Measurements from ENCODE around the gene FPR3.
"Not testable (repeated sequence)": the region's sequence is repeated elsewhere in the genome, so short reads cannot be mapped to it uniquely, and the experiment has no call there.

Gene FPR3, protein sequence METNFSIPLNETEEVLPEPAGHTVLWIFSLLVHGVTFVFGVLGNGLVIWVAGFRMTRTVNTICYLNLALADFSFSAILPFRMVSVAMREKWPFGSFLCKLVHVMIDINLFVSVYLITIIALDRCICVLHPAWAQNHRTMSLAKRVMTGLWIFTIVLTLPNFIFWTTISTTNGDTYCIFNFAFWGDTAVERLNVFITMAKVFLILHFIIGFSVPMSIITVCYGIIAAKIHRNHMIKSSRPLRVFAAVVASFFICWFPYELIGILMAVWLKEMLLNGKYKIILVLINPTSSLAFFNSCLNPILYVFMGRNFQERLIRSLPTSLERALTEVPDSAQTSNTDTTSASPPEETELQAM

DNA sequence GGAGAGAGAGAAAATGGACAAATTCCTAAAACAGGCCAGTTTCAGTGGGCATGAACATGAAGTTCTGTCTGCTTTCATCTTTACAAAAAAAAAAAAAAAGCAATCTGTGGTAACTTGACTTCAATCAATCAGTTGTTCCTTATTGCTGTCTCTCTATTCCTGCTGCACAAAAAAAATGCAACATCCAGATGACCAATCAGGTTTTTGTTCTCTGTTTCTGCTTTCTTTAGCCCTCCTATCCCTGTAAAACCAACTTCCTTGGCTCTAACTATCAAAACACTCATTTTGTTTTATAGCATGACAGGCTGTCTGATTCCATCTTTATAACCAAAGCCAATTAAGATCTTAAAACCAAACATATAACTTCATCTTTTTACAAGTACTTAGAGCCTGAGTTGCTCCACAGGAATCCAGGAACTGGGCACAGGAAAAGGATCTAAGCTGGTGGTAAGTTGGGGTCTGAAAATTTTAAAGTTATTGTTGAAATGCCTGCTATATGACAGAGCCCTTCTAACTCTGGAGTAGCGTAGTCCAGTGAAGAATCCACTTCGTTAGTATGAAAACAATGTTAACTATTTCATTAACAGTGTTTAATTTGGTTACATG lies at the start of gene FPR3:
TSS of gene FPR3 (plus strand) at position 273 of the 606 bp plus-strand sequence. CDS start 28,592 bp downstream, outside the sequence.
- DNase-seq (ENCODE audit: low spot score): no peak

DNA sequence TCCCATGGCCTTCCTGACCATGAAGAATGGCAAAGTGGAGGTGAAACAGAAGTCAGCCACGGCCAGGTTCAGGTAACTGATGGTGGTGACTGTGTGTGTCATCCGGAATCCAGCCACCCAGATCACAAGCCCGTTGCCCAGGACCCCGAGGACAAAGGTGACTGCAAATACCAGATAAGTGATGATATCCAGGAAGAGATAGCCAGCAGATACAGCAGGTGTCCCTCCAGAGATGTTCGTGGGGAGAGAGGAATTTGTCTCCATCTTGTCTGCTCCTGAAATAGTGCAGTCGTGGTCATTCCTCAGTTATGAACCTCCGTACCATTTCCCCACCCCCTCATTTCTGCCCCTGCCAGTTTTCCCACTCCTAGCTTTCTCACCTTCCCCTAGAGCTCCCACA lies 48.2 kb upstream of the FPR3 start:
- no peak for DNase-seq (ENCODE audit: low spot score)

DNA sequence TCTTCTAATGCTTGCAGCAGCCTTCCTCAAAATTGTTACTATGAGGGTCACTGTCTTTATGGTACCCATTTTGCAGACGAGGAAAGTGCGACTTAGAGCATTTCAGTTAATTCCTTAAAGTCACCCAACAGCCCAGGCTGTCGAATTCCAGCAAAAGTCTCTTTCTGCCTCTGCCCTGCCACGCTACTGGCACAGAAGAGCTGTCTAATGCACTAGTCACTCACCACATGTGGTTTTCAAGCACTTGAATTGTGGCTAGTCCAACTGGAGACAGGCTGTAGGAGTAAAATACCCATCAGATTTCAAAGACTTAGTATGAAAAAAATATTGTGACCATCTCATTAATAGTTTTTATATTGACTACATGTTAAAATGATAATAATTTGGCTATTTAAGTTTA lies 45.0 kb upstream of the FPR3 start:
- no peak for DNase-seq (ENCODE audit: low spot score)

DNA sequence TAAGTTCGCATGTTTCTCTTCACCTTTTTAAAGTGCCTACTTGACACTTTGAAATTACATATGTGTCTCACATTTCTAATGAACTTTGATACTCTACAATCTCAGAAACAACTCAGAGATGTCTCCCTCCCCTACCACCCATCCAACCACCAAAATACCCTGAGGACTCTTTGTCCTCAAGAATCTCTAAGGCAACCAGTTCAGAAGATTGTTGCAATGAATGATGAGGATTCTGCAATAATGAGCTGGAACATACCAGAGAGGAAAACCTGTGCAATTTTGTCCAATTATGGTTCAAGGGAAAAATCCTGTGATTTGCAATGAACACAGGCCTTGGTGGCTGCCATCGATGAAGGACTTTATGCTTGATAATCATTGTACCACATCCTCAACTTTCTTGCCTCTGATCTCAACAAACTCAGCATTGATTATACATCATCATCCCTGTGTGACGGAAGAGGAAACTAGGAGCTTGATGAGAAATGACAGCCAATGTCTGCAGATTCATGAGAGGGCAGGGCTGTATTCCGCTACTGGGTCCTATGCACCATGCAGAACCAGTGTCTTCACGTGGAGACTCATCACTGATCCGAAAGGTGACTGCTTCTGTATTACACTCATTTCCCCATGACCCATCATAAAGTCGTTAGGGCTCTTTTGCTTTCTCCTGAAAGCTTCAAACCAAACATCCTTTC lies 44.4 kb upstream of the FPR3 start:
- no peak for DNase-seq (ENCODE audit: low spot score)

DNA sequence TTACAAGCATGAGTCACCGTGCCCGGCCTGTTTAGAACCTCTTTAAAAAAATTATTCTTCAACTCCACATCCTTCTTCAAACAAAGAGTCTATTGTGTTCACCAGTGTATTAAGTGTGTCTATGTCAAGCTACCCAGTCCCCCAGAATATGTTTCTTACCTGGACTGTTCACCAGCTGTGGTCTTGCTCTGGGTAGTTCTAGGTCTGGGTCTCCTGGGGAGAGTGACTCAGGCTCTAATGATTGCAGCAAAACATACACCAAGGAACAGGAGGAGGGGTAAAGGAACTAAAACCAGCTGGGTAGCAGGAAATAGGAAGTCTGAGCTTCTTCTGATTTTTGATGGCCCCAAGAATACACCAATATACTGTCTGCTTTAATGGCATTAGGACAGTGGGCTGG lies 43.3 kb upstream of the FPR3 start, which contains the start of gene FPR1:
TSS of gene FPR1 (minus strand) at position 224 of the 400 bp plus-strand sequence. CDS start 4,884 bp downstream, outside the sequence.
- DNase-seq (ENCODE audit: low spot score): peak; percentile 12

DNA sequence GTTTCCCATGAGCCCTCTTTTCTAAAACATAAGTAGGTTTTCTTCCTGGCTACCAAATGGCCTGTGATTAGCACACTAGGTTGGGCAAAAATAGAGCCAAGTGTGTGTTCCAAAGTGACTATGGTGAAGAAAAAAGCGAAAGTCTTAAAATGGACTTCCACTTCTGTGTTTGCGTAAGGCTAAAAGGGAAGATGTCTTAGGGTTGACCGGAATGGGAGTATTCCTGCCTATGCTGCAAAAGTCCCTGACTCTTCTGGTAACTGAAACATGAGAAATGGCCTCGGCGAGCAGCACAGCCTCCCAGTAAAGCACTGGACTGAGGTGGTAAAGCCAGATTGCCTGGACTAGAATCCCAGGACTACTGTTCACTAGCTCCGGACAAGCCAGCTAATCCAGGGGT lies 40.8 kb upstream of the FPR3 start:
- peak; percentile 21 for DNase-seq (ENCODE audit: low spot score)

DNA sequence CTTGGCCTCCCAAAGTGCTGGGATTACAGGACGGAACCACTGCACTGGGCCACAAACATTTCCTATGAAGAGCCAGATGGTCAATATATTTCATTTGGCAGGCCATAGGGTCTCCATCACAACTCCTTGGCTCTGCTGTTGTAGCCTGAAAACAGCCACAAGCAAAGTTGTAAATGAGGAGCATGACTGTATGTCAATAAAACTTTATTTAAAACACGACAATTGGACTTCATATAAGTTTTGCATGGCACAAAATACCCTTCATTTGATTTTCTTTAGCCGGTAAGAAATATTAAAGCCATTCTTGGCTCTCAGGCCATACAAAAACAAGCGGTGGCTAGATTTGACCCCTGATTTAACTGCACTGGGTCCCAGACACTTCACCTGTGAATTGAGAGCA lies 40.2 kb upstream of the FPR3 start:
- no peak for DNase-seq (ENCODE audit: low spot score)

DNA sequence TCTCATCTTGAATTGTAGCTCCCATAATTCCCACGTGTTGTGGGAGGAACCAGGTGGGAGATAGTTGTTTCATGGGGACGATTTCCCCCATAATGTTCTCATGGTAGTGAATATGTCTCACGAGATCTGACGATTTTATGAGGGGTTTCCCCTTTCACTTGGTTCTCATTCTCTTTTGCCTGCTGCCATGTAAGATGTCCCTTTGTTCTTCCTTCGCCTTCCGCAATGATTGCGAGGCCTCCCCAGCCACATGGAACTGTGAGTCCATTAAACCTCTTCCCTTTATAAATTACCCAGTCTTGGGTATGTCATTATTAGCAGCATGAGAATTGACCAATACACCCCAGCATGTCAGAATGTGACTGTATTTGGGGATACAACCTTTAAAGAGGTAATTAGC lies 39.4 kb upstream of the FPR3 start:
- DNase-seq (ENCODE audit: low spot score): no peak

DNA sequence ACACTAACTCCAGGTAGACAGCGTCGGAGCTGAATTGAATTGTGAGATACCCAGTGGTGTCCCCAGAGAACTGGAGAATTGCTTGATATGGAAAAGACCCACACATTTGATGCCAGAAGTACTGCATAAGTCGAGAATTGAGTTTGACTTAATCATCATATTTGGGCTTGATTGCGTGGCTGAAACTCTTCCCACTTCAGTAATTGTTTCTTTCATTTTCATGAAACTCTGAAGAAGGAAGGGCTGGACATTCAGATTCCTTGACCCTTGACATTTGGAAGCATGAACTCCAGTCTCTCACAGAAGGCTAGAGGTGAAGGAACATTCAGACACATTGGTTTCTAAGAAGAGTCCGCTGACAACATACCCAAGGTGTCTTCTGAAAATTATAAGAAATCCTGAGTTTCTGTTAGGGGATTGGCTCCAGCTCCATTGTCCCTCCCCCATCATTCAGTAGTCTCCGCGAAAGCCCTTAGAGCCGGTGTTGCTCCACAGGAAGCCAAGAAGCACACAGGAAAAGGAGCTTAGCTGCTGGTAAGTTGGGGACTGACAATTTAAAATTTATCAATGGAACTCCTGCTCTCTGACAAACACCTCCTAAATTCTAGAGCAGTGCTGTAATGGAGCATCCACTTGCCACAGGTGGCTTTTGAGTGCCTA lies 34.1 kb upstream of the FPR3 start, which contains the start of gene FPR2:
TSS of gene FPR2 (plus strand) at position 484 of the 660 bp plus-strand sequence. CDS start 7,479 bp downstream, outside the sequence.
- no peak for DNase-seq (ENCODE audit: low spot score)

DNA sequence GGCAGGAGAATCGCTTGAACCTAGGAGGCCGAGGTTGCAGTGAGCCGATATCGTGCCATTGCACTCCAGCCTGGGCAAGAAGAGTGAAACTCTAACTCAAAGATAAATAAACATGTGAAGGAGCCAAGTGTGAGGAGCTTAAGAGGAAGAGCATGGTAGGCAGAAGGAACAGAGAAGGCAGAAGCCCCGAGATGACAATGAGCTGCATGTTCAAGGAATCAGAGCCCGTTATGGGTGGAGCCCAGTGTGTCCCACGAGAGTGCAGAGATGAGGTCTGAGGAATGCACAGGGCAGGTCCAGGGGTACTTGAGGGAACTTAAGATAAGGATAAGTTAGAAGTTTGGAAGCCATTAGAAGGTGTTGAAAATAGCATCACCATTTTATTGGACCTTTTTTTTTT lies 33.3 kb upstream of the FPR3 start:
- no peak for DNase-seq (ENCODE audit: low spot score)

DNA sequence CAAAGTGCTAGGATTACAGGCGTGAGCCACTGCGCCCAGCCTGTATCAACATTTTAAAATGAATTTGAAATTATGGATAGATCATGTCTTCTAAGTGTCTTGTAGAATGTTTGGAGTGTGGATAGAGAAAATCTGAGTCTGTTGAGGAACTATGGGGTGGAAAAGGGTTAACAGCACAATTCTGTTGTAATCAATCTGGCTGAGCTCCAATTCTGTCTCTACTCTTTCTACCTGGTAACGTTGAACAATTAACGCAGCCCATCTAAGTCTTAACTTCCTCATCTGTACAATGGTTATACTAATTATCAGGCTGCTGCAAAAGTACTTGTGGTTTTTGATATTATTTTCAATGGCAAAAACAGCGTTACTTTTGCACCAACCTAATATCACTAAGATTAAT lies 29.9 kb upstream of the FPR3 start:
- no peak for DNase-seq (ENCODE audit: low spot score)

DNA sequence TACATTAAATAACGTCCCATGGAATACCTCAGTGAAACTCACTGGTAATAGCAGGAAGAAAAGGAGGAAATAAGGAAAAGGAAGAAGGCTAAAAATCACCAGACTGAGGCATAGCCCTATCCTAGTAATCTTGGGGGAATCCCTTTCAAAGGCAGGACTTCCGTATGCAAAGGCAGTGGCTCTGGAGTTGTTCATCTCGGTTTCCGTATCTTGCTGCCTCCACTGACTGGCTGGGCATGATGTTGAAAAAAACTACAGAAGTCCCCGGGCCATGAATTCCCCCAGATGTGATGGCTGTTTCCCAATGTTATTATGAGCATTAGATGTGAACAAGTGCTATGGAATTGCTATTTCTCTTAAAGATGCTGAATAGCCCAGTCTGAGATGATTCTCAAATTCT lies 28.5 kb upstream of the FPR3 start:
- no peak for DNase-seq (ENCODE audit: low spot score)

DNA sequence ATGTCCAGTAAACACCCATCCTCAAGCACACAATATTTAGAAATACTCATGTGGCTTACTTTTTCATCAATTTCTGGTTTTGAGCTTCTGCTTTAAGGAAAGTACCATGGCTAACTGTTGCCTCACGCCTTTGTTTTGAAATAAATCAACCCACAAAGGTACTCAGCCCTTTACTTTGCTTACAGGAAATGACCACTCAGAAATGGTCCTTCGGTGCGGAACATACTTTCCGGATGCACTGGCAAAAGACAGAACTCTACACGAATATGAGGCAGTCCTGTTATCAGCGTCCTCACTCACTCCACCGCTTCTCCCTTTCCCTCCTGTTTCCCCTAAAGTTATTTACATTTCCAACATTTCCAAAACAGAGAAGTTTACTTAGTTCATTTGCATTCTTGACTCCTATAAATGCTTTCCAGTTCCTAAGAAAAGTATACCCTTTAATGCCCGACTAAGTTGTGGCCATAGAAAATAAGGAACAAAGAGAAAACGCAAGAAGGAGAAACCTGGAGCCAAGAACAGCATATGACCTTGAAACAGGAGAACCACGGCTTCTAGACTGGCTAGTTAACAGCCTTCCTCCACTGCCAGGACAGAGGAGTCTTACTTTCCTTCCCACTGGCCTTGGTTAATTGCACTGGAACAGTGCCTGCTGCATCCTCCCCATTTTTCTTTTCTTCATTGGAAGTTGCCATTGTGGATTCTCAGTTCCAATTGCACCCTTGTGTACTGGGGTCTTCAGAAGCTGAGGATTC lies 23.4 kb upstream of the FPR3 start:
- DNase-seq (ENCODE audit: low spot score): no peak

DNA sequence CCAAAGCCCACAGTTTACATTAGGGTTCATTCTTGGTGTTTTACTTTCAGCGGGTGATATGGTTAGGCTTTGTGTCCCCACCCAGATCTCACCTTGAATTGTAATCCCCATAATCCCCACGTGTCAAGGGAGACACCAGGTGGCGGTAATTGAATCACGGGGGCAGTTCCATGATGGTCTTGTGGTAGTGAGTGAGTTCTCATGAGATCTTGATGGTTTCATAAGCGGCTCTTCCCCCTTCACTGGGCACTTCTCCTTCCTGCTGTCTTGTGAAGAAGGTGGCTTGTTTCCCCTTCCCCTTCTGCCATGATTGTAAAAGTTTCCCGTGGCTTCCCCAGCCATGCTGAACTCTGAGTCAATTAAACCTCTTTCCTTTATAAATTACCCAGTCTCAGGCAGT lies 22.0 kb upstream of the FPR3 start:
- no peak for DNase-seq (ENCODE audit: low spot score)

DNA sequence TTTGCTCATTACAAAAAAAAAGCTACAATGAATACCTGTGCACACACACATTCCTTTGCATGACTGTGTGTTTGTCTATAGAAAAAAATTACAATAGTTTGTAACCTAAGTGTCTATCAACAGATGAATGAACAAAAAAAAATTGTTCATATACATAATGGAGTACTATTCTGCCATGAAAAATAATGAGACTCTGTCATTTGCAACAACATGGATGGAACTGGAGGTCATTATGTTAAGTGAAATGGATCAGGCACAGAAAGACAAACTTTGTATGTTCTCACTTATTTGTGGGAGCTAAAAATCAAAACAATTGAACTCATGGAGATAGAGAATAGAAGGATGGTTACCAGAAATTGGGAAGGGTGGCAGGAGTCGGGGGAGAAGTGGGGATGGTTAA lies 18.4 kb upstream of the FPR3 start:
- not testable (repeated sequence) for DNase-seq (ENCODE audit: low spot score)

DNA sequence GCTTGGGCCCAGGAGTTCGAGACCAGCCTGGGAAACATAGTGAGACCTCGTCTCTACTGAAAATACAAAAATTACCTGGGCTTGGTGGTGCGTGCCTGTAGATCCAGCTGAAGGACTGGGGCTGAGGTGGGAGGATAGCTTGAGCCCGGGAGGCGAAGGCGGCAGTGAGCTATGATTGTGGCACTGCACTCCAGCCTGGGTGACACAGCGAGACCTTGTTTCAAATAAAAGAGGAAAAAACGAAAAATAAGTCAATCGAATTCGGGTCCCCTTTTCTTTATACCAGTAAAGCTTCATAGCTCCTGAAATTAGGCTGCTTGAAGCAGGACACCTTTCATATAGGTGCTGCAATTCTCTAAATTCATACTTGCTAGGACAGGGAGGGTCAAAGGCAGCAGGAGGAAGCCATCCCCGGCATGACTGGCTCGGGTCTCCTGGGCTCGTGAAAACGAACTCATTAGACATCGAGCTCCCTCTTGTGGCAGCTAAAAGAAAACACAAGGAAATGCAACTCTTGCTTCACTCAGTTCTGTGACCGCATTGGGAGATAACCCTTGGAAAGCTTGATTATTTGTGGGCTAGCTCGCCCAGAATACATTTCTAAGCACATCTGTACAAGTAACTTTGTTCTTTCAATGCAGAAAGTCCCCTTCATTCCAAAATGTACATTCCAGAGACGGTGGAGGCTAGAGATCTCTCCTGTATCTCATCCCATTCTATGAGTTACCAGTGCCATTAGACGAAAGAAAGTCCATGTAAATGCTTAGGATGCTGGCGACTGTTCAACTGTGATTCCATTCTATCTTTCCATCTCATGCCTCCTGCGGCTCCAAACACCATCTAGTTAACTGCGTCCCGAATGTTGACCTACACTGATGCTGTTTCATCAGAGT lies 17.1 kb upstream of the FPR3 start:
- peak; percentile 81 for DNase-seq (ENCODE audit: low spot score)

DNA sequence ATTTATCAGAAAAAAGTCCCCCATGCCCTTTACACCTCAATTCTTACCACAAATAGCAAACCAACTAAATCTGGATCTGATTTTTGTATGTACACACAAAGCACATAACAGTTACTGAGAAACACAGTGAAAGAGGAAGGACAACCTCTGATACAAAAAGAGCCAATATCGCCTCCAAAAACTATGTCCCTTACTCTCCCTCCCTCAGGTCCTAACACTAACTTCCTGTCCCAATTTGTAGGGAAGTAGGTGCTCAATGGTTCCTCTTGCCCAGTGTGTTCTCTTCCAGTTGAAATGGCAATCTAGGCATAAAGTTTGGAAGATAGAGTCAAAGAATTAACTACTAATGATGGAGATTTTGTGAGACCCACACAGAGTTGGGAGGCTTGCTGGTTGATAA lies 15.8 kb upstream of the FPR3 start:
- DNase-seq (ENCODE audit: low spot score): no peak

DNA sequence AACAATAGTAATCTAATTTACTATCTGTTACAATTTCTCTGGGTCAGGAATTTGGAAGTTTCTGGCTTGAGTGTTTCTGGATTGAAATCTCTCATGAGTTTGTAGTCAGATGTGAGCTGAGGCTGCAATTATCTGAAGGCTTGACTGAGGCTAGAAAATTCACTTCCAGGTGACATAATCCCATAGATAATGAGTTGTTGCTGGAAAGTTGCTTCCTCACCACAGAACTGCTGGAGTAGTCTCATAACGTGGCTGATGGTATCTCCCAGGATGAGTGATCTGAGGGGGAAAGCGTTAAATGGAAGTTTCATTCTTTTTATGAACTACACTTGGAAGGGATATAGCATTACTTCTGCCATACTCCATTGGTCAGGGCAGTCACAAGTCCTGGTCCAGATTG lies 15.3 kb upstream of the FPR3 start:
- no peak for DNase-seq (ENCODE audit: low spot score)

DNA sequence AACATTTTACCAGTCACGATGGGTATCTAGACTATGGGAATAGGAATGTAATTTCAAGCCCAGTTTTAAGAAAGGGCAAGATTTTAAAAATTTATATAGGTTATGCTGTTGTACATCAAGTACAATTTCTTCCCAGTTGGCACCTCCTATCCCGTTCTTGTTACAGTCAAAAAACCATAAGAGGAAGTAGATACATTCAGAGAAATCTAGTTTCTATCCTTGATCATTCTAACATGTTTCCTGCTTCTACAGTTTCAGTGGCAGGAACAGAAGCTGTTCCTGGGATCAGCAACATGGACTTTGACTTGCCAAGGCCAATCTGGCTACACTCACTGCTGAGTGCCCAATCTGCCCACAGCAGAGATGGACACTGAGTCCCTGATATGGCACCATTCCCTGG lies 14.7 kb upstream of the FPR3 start:
- DNase-seq (ENCODE audit: low spot score): no peak

DNA sequence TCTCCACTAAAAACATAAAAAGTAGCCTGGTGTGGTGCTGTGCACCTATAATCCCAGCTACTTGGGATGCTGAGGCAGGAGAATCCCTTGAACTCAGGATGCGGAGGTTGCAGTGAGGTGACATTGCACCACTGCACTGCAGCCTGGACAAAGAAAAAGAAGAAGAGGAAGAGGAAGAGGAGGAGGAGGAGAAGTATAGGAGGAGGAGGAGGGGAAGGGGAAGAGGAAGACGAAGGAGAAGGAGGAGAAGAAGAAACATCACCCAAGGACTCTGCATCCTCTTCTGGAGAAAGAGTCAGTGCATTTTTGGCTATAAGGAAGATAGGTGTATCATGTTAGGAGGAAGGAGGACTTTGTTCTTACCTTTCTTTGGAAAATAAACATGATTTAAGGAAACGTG lies 13.0 kb upstream of the FPR3 start:
- DNase-seq (ENCODE audit: low spot score): no peak

DNA sequence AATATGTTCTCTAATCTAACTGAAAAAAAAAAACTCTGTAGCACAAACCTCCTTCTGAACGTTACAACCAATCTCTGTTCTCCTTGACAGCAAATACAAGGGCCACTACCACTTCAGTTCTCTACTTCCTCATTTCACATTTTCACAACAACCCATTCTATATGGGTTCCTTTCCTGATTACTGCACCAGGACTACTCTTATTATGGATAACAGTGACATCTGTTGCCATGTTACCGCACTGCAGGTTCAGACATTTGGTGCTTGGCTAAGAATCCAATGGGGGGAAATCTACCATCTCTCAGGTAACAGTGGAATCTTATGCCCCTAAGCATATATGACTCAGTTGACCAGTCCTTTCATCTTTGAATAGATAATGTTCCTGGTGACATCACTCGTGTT lies 11.6 kb upstream of the FPR3 start:
- DNase-seq (ENCODE audit: low spot score): no peak

Measured in putamen (tissue), 1 donor.